ENCODE data around the gene BORCS8. TPM values are rescaled to one million over a fixed set of nuclear protein-coding genes. Genes with fewer than 3 reads are reported as not detected.

The BORCS8 gene
- 10 to 100 TPM; 19.5 to 25.3 TPM for total RNA-seq

DNA sequence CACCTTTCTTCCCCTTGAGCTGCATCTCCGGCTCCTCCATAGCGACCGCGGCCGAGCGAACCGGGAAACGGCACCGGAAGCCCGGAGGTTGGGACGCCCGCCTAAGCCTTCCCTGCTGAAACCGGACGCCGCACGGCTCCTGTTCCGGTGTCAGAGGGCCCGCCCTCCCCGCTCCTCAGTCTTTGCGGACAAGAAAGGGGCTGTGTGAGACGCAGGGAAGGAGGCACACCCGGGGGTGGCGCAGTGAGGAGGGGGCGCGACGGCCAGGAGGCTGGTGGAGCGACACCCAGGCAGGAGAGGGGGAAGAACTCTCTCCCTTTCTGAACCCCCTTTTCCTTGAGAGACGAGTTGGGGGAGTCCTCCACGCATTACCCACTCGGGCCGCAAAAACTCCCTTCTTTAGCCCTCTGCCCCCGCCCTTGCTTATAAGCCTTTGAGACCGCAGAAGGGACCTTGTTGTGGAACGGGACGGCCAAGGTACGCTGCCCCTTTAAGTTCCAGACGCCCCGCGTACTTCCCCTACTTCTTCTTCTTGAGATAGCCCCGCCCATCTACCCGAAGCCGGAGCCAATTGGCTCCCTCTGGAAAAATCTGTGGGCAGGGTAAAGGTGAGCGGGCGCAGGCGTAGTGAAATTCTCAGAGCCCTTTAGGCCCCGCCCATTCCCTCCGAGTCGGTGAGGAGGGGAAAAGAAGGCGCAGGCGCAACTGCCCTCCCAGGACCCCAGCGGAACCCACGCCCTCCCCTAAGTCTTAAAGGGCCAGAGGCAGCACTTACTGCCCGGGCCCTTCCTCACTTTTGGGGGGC lies at the start of gene BORCS8, which contains the start of gene RFXANK:
Gene BORCS8, minus strand, starts transcription at position 75 of the 805 bp plus-strand sequence. Its CDS starts 35 bp downstream, at position 40.
Gene RFXANK, plus strand, starts transcription at position 181 of the 805 bp plus-strand sequence. CDS start 1,689 bp downstream, outside the sequence.
- Mint-ChIP-seq H3K27ac (peak within 1 kb of the TSS; percentile 94), H3K27me3 (no peaks in the 10 kb centered on the region), H3K9me3 (ENCODE audit: low read depth) (no peaks in the 10 kb centered on the region), H3K36me3 (ENCODE audit: low read depth) (peaks cover 12% of the 10 kb centered on the region), H3K4me3 (peak within 1 kb of the TSS; percentile 91), H3K4me1 (peaks cover 41% of the 10 kb centered on the region)
- CTCF ChIA-PET = interaction anchor here (0.6 to 2.9 kb wide), 11 partner anchors 9 to 298 kb away, joined by 3 to 20 read pairs (median 4); partner anchors contain the start of gene NR2C2AP
- DNase-seq (peak; percentile 99), ATAC-seq (peak; percentile 92)
- intact Hi-C loops (cut with DNase I, micrococcal nuclease) = loop anchor here (1.0 to 5.0 kb wide), 20 partner anchors 11 to 670 kb away; partner anchors contain the start of genes COPE (in 2 of the 2), DDX49 (in 2 of the 2), MAU2 (in 2 of the 2) and NR2C2AP (in 2 of the 2)
- POLR2A ChIA-PET = interaction anchor here (0.5 to 3.0 kb wide), 5 partner anchors 11 to 477 kb away, joined by 3 to 31 read pairs (median 4); partner anchors contain the start of genes NR2C2AP and ZNF101

DNA sequence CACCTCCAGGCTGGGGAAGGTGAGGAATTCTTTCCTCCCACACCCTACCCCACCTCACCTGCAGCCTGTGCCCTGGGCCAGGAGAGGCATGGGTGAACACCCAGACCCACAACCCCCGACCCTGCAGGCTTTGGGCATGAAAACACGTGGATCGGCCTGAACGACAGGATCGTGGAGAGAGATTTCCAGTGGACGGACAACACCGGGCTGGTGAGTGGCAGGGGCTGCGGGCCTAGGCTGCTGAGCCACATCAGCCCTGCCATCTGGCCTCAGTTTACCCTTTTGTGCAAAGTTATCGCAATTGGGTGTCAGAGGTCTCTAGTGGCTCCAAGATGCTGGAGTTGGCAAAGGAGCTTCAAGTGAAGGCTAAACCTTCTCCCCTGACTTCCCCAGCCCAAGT lies 48.5 kb upstream of the BORCS8 start:
- Mint-ChIP-seq H3K36me3 (ENCODE audit: low read depth) (peaks cover 2% of the 10 kb centered on the region), H3K27me3 (peaks cover 6% of the 10 kb centered on the region), H3K4me1 (no peaks in the 10 kb centered on the region), H3K4me3 (no peak overlapping the region), H3K27ac (no peak overlapping the region), H3K9me3 (ENCODE audit: low read depth) (peaks cover 5% of the 10 kb centered on the region)
- intact Hi-C loops (cut with DNase I, micrococcal nuclease) = no loop called here
- CTCF ChIA-PET = no interaction called here
- ATAC-seq = no peak
- POLR2A ChIA-PET = no interaction called here
- no peak for DNase-seq

DNA sequence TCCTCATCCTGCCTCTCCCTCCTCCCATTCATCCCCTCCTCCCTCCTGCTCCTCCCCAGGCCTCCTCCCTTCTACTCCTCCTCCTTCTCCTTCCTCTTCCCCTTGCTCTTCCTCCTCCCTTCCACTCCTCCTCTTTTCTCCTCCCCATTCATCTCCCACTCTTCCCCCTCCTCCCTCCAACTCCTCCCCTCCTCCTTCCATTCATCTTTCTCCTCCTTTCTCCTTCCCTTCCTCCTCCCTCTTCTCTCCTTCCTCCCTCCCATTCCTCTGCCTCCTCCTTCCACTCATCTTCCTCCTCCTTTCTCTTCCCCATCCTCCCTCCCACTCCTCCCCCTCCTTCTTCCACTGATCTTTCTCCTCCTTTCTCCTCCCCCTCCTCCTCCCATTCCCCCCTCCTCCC lies 47.7 kb upstream of the BORCS8 start:
- Mint-ChIP-seq H3K27ac (no peak overlapping the region), H3K4me3 (no peak overlapping the region), H3K36me3 (ENCODE audit: low read depth) (peaks cover 2% of the 10 kb centered on the region), H3K27me3 (peaks cover 6% of the 10 kb centered on the region), H3K9me3 (ENCODE audit: low read depth) (peaks cover 5% of the 10 kb centered on the region), H3K4me1 (no peaks in the 10 kb centered on the region)
- CTCF ChIA-PET = no interaction called here
- DNase-seq (no peak), ATAC-seq (no peak)
- POLR2A ChIA-PET = no interaction called here
- intact Hi-C loops (cut with DNase I, micrococcal nuclease) = no loop called here

DNA sequence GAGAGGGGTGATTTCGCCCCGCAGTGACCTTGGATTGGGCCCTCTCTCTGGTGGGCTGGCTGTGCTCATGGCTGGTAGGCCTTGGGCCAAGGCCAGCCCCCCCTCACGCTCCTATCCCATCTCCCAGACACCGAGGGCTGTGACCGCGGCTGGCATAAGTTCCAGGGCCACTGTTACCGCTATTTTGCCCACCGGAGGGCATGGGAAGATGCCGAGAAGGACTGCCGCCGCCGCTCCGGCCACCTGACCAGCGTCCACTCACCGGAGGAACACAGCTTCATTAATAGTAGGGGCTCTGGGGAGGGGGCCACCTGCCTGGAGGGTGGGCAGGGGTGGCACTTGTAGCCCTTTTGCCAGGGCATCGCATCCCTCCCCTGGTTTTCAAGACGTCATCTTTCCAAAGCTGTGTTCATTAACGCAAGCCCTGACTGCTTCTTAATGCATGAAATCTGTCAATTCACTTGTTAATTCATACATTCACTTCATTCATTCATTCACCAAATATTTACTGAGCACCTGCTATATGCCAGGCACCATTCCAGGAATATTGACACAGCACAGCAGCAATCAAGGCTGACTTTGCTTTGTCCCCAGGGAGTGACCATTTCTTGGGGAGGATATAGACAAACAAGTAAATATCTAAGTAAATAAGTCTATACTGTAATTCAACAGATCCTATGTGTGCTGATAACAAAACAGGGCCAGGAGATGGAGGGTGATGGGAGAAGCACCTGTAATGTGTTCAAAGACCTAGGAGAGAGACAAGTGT lies 46.4 kb upstream of the BORCS8 start:
- intact Hi-C loops (cut with DNase I, micrococcal nuclease) = no loop called here
- H3K27ac Mint-ChIP-seq = no peak overlapping the region
- H3K4me1 Mint-ChIP-seq = no peaks in the 10 kb centered on the region
- H3K27me3 Mint-ChIP-seq = peaks cover 6% of the 10 kb centered on the region
- ChIA-PET POLR2A (no interaction called here), CTCF (no interaction called here)
- H3K4me3 Mint-ChIP-seq = no peak overlapping the region
- DNase-seq (no peak), ATAC-seq (no peak)
- H3K9me3 Mint-ChIP-seq (ENCODE audit: low read depth) = peaks cover 9% of the 10 kb centered on the region
- peaks cover 4% of the 10 kb centered on the region for H3K36me3 Mint-ChIP-seq (ENCODE audit: low read depth)

DNA sequence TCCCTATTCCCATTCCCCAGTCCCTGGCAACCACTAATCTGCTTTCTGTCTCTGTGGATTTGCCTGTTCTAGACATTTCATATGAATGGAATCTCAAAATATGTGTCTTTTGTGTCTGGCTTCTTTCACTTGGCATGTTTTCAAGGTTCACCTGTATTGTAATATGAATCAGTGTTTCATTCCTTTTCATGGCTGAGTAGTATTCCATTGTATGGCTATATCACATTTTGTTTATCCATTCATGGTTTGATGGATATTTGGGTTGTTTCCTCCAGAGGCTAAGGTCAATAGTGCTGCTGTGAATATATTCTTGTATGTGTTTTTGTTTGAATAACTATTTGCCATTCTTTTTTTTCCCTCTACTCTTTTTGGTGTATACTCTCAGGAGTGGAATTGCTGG lies 44.2 kb upstream of the BORCS8 start:
- peaks cover 6% of the 10 kb centered on the region for H3K27me3 Mint-ChIP-seq
- no peak overlapping the region for H3K4me3 Mint-ChIP-seq
- intact Hi-C loops (cut with DNase I, micrococcal nuclease) = no loop called here
- H3K9me3 Mint-ChIP-seq (ENCODE audit: low read depth) = peaks cover 11% of the 10 kb centered on the region
- ChIA-PET POLR2A (no interaction called here), CTCF (interaction anchor here (0.6 kb wide), 1 partner anchor 33 kb away, joined by 4 read pairs; the partner anchor contains the start of gene NR2C2AP)
- H3K4me1 Mint-ChIP-seq = no peaks in the 10 kb centered on the region
- no peak for ATAC-seq
- H3K27ac Mint-ChIP-seq = no peak overlapping the region
- peaks cover 5% of the 10 kb centered on the region for H3K36me3 Mint-ChIP-seq (ENCODE audit: low read depth)
- DNase-seq = no peak

DNA sequence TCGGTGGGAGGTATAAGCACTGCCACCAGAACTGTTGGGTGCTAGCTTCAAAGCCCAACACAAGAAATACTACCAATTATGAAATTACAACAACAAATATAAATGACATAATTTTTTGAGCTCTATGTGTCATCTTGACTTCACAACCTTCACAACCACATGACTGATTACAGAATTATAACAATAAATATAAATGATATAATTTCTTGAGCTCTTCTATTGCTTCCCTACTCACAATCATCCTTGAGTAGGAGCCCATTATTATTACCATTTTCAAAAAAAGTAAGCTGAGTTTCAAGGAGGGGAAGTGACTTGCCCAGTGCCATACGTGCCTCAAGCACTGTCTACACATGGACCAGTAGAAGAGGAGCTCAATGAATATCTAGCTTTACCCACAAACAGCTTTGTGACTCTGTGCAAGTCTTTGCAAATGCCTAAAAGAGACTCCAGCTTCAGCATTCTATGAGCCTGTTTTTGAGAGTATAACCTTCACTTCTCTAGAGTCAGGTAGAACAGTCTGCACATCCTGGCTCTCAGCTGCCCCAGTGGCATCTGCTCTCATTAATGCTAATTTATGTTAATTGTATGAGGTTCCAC lies 42.4 kb upstream of the BORCS8 start:
- ChIA-PET CTCF (interaction anchor here (0.5 to 1.0 kb wide), 3 partner anchors 59 to 663 kb away, joined by 3 to 5 read pairs (median 4); partner anchors contain the start of gene UBA52), POLR2A (no interaction called here)
- intact Hi-C loops (cut with DNase I, micrococcal nuclease) = no loop called here
- no peak for DNase-seq
- no peak for ATAC-seq
- H3K4me3 Mint-ChIP-seq = no peak overlapping the region
- no peaks in the 10 kb centered on the region for H3K4me1 Mint-ChIP-seq
- H3K36me3 Mint-ChIP-seq (ENCODE audit: low read depth) = peaks cover 5% of the 10 kb centered on the region
- H3K27me3 Mint-ChIP-seq = peaks cover 6% of the 10 kb centered on the region
- peaks cover 11% of the 10 kb centered on the region for H3K9me3 Mint-ChIP-seq (ENCODE audit: low read depth)
- H3K27ac Mint-ChIP-seq = no peak overlapping the region

DNA sequence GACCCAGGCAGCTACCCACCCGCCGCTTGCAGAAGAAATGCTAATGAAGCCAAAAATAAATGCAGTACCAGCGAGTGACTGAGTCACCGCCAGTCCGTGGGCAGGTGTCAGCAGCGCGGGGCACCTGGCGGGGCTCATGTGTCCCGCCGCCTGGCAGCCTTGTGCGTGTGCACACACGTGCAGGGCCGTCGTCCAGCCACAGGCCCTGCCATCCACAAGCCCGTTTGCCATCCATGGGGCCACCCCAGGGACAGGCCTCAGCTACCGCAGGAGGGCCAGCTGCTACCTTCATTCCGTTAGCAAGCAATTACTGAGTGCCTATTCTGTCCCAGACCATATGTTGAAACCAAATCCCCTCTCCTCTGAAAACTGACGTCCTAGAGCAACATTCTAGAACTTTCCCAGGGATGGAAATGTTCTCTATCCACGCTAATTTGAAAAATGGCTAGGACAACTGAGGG lies 40.3 kb upstream of the BORCS8 start:
- no peak for ATAC-seq
- H3K4me3 Mint-ChIP-seq = no peak overlapping the region
- H3K27me3 Mint-ChIP-seq = peaks cover 2% of the 10 kb centered on the region
- CTCF ChIA-PET = no interaction called here
- peaks cover 5% of the 10 kb centered on the region for H3K36me3 Mint-ChIP-seq (ENCODE audit: low read depth)
- intact Hi-C loops (cut with DNase I, micrococcal nuclease) = no loop called here
- peaks cover 11% of the 10 kb centered on the region for H3K9me3 Mint-ChIP-seq (ENCODE audit: low read depth)
- no peak for DNase-seq
- POLR2A ChIA-PET = no interaction called here
- no peak overlapping the region for H3K27ac Mint-ChIP-seq
- H3K4me1 Mint-ChIP-seq = no peaks in the 10 kb centered on the region

DNA sequence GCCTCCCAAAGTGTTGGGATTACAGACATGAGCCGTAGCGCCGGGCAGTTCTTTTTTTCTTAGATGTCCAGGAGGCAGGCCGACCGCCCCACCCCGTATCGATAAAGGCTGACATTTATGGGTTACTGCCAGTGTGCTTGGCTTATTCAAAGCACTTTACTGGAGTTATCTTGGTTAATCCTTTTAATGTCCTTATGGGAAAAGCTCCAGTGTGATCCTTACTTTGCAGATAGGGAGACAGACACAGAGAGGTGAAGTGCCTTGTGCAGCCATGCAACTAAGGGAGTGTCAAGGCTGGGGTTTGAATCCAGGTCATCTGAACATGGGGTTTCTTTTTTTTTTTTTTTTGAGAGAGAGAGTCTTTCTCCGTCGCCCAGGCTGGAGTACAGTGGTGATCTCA lies 39.0 kb upstream of the BORCS8 start:
- no peak overlapping the region for H3K4me3 Mint-ChIP-seq
- DNase-seq = no peak
- ChIA-PET CTCF (interaction anchor here (1.0 kb wide), 1 partner anchor 29 kb away, joined by 3 read pairs; no protein-coding TSS in a partner anchor), POLR2A (no interaction called here)
- no peaks in the 10 kb centered on the region for H3K4me1 Mint-ChIP-seq
- peaks cover 8% of the 10 kb centered on the region for H3K9me3 Mint-ChIP-seq (ENCODE audit: low read depth)
- H3K36me3 Mint-ChIP-seq (ENCODE audit: low read depth) = peaks cover 3% of the 10 kb centered on the region
- intact Hi-C loops (cut with DNase I, micrococcal nuclease) = no loop called here
- H3K27me3 Mint-ChIP-seq = peaks cover 2% of the 10 kb centered on the region
- ATAC-seq = no peak
- H3K27ac Mint-ChIP-seq = no peak overlapping the region

DNA sequence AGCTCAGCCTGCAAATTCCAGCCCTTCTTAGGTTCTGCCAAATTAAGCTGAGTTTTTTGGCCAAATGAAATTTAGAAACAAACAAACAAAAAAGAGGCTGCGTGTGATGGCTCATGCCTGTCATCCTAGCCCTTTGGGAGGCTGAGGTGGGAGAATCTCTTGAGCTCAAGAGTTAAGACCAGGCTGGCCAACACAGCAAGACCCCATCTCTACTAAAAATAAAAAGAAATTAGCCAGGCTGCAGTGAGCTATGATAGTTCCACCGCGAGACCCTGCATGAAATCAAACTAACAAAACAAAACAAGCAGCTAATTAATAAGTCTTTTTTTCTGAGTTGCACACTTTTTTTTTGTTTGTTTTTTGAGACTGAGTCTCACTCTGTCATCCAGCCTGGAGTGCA lies 37.7 kb upstream of the BORCS8 start:
- Mint-ChIP-seq H3K27me3 (peaks cover 2% of the 10 kb centered on the region), H3K4me3 (no peak overlapping the region), H3K27ac (no peak overlapping the region), H3K9me3 (ENCODE audit: low read depth) (peaks cover 6% of the 10 kb centered on the region), H3K4me1 (no peaks in the 10 kb centered on the region), H3K36me3 (ENCODE audit: low read depth) (peaks cover 3% of the 10 kb centered on the region)
- intact Hi-C loops (cut with DNase I, micrococcal nuclease) = no loop called here
- no peak for ATAC-seq
- ChIA-PET CTCF (interaction anchor here (0.6 to 0.9 kb wide), 4 partner anchors 13 to 92 kb away, joined by 3 to 4 read pairs (median 3); no protein-coding TSS in a partner anchor), POLR2A (no interaction called here)
- DNase-seq = no peak

DNA sequence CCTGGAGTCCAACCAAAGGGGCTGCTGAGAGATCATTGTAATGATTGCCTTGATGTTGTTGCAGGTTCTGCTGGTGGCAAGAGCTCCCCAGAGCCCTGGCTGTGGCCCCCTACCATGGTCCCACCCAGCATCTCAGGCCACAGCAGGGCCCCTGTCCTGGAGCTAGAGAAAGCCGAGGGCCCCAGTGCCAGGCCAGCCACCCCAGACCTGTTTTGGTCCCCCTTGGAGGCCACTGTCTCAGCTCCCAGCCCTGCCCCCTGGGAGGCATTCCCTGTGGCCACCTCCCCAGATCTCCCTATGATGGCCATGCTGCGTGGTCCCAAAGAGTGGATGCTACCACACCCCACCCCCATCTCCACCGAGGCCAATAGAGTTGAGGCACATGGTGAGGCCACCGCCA lies 35.3 kb upstream of the BORCS8 start:
- Mint-ChIP-seq H3K27me3 (peaks cover 6% of the 10 kb centered on the region), H3K9me3 (ENCODE audit: low read depth) (no peaks in the 10 kb centered on the region), H3K4me1 (no peaks in the 10 kb centered on the region), H3K27ac (no peak overlapping the region), H3K36me3 (ENCODE audit: low read depth) (no peaks in the 10 kb centered on the region), H3K4me3 (no peak overlapping the region)
- ChIA-PET POLR2A (no interaction called here), CTCF (interaction anchor here (0.5 kb wide), 1 partner anchor 69 kb away, joined by 3 read pairs; no protein-coding TSS in a partner anchor)
- DNase-seq (no peak), ATAC-seq (no peak)
- intact Hi-C loops (cut with DNase I, micrococcal nuclease) = no loop called here

DNA sequence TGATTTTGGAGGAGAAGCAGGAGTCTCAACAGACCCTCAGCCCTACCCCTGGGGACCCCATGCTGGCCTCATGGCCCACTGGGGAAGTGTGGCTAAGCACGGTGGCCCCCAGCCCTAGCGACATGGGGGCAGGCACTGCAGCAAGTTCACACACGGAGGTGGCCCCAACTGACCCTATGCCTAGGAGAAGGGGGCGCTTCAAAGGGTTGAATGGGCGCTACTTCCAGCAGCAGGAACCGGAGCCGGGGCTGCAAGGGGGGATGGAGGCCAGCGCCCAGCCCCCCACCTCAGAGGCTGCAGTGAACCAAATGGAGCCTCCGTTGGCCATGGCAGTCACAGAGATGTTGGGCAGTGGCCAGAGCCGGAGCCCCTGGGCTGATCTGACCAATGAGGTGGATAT lies 34.7 kb upstream of the BORCS8 start:
- Mint-ChIP-seq H3K27ac (no peak overlapping the region), H3K4me1 (no peaks in the 10 kb centered on the region), H3K9me3 (ENCODE audit: low read depth) (no peaks in the 10 kb centered on the region), H3K4me3 (no peak overlapping the region), H3K27me3 (peaks cover 6% of the 10 kb centered on the region), H3K36me3 (ENCODE audit: low read depth) (no peaks in the 10 kb centered on the region)
- ChIA-PET POLR2A (no interaction called here), CTCF (interaction anchor here (0.5 kb wide), 1 partner anchor 68 kb away, joined by 3 read pairs; no protein-coding TSS in a partner anchor)
- DNase-seq (no peak), ATAC-seq (no peak)
- intact Hi-C loops (cut with DNase I, micrococcal nuclease) = no loop called here
